Effector memory CD4-positive, alpha-beta T cell (primary cell): ENCODE measurements around the gene FAM229A.

ENCODE experiments used
- DNase-seq, 3 donors: peaks; one replicate each; pipeline ENCODE4 v3.0.0-alpha.2; 2020
- H3K27ac ChIP-seq: 2 replicates; pipeline ENCODE4 v1.7.0; 2013; ENCODE audit warnings: mild to moderate bottlenecking, low read length, moderate library complexity; ENCODE audit not compliant: insufficient read depth, poor library complexity, severe bottlenecking
- H3K27me3 ChIP-seq: replicated peaks from 2 replicates; pipeline ENCODE4 v1.7.0; 2013; ENCODE audit warnings: mild to moderate bottlenecking, low read length; ENCODE audit not compliant: insufficient read depth, control insufficient read depth, poor library complexity, severe bottlenecking
- H3K36me3 ChIP-seq: 2 replicates; pipeline ENCODE4 v1.7.0; 2013; ENCODE audit warnings: mild to moderate bottlenecking, low read length, moderate library complexity; ENCODE audit not compliant: control insufficient read depth, insufficient read depth
- H3K4me1 ChIP-seq: 2 replicates; pipeline ENCODE4 v1.7.0; 2013; ENCODE audit warnings: low read length, mild to moderate bottlenecking; ENCODE audit not compliant: control insufficient read depth, insufficient read depth, poor library complexity, severe bottlenecking
- H3K4me3 ChIP-seq: 2 replicates; pipeline ENCODE4 v1.7.0; 2013; ENCODE audit warnings: low read length, low read depth, mild to moderate bottlenecking; ENCODE audit not compliant: insufficient read depth, poor library complexity, severe bottlenecking
- H3K9me3 ChIP-seq: 2 replicates; pipeline ENCODE4 v1.7.0; 2013; ENCODE audit warnings: mild to moderate bottlenecking, low read length, moderate library complexity; ENCODE audit not compliant: control insufficient read depth

FAM229A gene

GRCh38 chr1:32332290-32333079 lies 29.8 kb downstream of the FAM229A start:
- H3K4me1 ChIP-seq, result peaks cover 22% of the 10 kb centered on the region
- H3K9me3 ChIP-seq, result no peaks in the 10 kb centered on the region
- no peak for DNase-seq
- H3K4me3 ChIP-seq, result no peak overlapping the region
- no peak overlapping the region for H3K27ac ChIP-seq
- H3K36me3 ChIP-seq, result peaks cover 55% of the 10 kb centered on the region
- no peaks in the 10 kb centered on the region for H3K27me3 ChIP-seq

- H3K9me3 ChIP-seq, result no peaks in the 10 kb centered on the region
- H3K4me3 ChIP-seq, result no peak overlapping the region
- H3K36me3 ChIP-seq, result peaks cover 64% of the 10 kb centered on the region
- DNase-seq, result no peak
- H3K27me3 ChIP-seq, result no peaks in the 10 kb centered on the region
- H3K4me1 ChIP-seq, result peaks cover 12% of the 10 kb centered on the region
- no peak overlapping the region for H3K27ac ChIP-seq
These were observed 30.7 kb downstream of the FAM229A start for GRCh38 chr1:32331549-32331948.

- Histone ChIP-seq H3K27ac (no peak overlapping the region), H3K4me1 (peaks cover 8% of the 10 kb centered on the region), H3K4me3 (no peak overlapping the region), H3K9me3 (no peaks in the 10 kb centered on the region), H3K27me3 (no peaks in the 10 kb centered on the region), H3K36me3 (peaks cover 68% of the 10 kb centered on the region)
- no peak for DNase-seq
These were observed 31.6 kb downstream of the FAM229A start for GRCh38 chr1:32330558-32331151.

GRCh38 chr1:32329931-32330466 lies 32.3 kb downstream of the FAM229A start:
- H3K4me3 ChIP-seq, result no peak overlapping the region
- no peaks in the 10 kb centered on the region for H3K27me3 ChIP-seq
- H3K36me3 ChIP-seq, result peaks cover 71% of the 10 kb centered on the region
- H3K4me1 ChIP-seq, result peaks cover 7% of the 10 kb centered on the region
- no peak for DNase-seq
- H3K27ac ChIP-seq, result no peak overlapping the region
- no peaks in the 10 kb centered on the region for H3K9me3 ChIP-seq

GRCh38 chr1:32327204-32327603 lies 35.1 kb downstream of the FAM229A start:
- Histone ChIP-seq H3K36me3 (peaks cover 67% of the 10 kb centered on the region), H3K27me3 (no peaks in the 10 kb centered on the region), H3K4me3 (no peak overlapping the region), H3K9me3 (no peaks in the 10 kb centered on the region), H3K27ac (no peak overlapping the region), H3K4me1 (peaks cover 13% of the 10 kb centered on the region)
- no peak for DNase-seq

- peaks cover 30% of the 10 kb centered on the region for H3K36me3 ChIP-seq
- no peaks in the 10 kb centered on the region for H3K9me3 ChIP-seq
- peaks cover 31% of the 10 kb centered on the region for H3K4me1 ChIP-seq
- peak overlapping the region; percentile 20 for H3K27ac ChIP-seq
- no peak overlapping the region for H3K4me3 ChIP-seq
- peak in 1 of 3 donors; percentile 24 for DNase-seq
- H3K27me3 ChIP-seq, result no peaks in the 10 kb centered on the region
These were observed 40.5 kb downstream of the FAM229A start for GRCh38 chr1:32321712-32322291.

- peaks cover 29% of the 10 kb centered on the region for H3K4me1 ChIP-seq
- H3K27me3 ChIP-seq, result no peaks in the 10 kb centered on the region
- no peak for DNase-seq
- no peaks in the 10 kb centered on the region for H3K9me3 ChIP-seq
- no peak overlapping the region for H3K27ac ChIP-seq
- no peak overlapping the region for H3K4me3 ChIP-seq
- H3K36me3 ChIP-seq, result peaks cover 23% of the 10 kb centered on the region
These were observed 44.0 kb downstream of the FAM229A start for GRCh38 chr1:32318127-32318869.

GRCh38 chr1:32316903-32317277 lies 45.4 kb downstream of the FAM229A start:
- DNase-seq, result no peak
- H3K36me3 ChIP-seq, result peaks cover 24% of the 10 kb centered on the region
- H3K27ac ChIP-seq, result no peak overlapping the region
- H3K27me3 ChIP-seq, result no peaks in the 10 kb centered on the region
- H3K4me1 ChIP-seq, result peaks cover 15% of the 10 kb centered on the region
- H3K4me3 ChIP-seq, result no peak overlapping the region
- H3K9me3 ChIP-seq, result no peaks in the 10 kb centered on the region

GRCh38 chr1:32311709-32312393 lies 50.4 kb downstream of the FAM229A start:
- Histone ChIP-seq H3K27me3 (no peaks in the 10 kb centered on the region), H3K36me3 (peaks cover 10% of the 10 kb centered on the region), H3K27ac (no peak overlapping the region), H3K4me3 (no peak overlapping the region), H3K9me3 (no peaks in the 10 kb centered on the region), H3K4me1 (peaks cover 5% of the 10 kb centered on the region)
- DNase-seq, result no peak
